H9 (cell line): ENCODE measurements around the gene ADGRF1. TPM values are rescaled to one million over a fixed set of nuclear protein-coding genes. Genes with fewer than 3 reads are reported as not detected.

Experiments used
- DNase-seq: peaks from one replicate; pipeline ENCODE4 v3.0.0-alpha.2; 2017
- H2AFZ ChIP-seq: one replicate; pipeline ENCODE4 v1.6.1; 2013; ENCODE audit warnings: mild to moderate bottlenecking, low read length, control low read depth, moderate library complexity
- H2AK5ac ChIP-seq: 2 replicates; pipeline ENCODE4 v1.6.1; 2013; ENCODE audit warnings: low read length, control low read depth, mixed read lengths; ENCODE audit not compliant: insufficient read length
- H2BK120ac ChIP-seq: one replicate; pipeline ENCODE4 v1.6.1; 2013; ENCODE audit warnings: low read depth, mild to moderate bottlenecking, low read length, control low read depth, inconsistent platforms; ENCODE audit not compliant: poor library complexity, severe bottlenecking
- H2BK12ac ChIP-seq: 2 replicates; pipeline ENCODE4 v1.6.1; 2013; ENCODE audit warnings: low read length, control low read depth, mixed read lengths, low read depth; ENCODE audit not compliant: insufficient read length
- H2BK15ac ChIP-seq: 2 replicates; pipeline ENCODE4 v1.6.1; 2013; ENCODE audit warnings: low read depth, low read length, control low read depth
- H2BK20ac ChIP-seq: one replicate; pipeline ENCODE4 v1.6.1; 2013; ENCODE audit warnings: low read depth, mild to moderate bottlenecking, low read length, control low read depth, inconsistent platforms; ENCODE audit not compliant: poor library complexity, severe bottlenecking
- H2BK5ac ChIP-seq: 2 replicates; pipeline ENCODE4 v1.6.1; 2013; ENCODE audit warnings: low read length, control low read depth, mixed read lengths; ENCODE audit not compliant: insufficient read length
- H3K14ac ChIP-seq: 2 replicates; pipeline ENCODE4 v1.6.1; 2013; ENCODE audit warnings: low read length, control low read depth; ENCODE audit not compliant: insufficient read depth
- H3K18ac ChIP-seq: 2 replicates; pipeline ENCODE4 v1.6.1; 2013; ENCODE audit warnings: low read depth, mild to moderate bottlenecking, mixed read lengths, low read length, control low read depth; ENCODE audit not compliant: insufficient read length
- H3K23ac ChIP-seq: 2 replicates; pipeline ENCODE4 v1.6.1; 2013; ENCODE audit warnings: low read length, control low read depth, mixed read lengths, low read depth; ENCODE audit not compliant: insufficient read length
- H3K23me2 ChIP-seq: 2 replicates; pipeline ENCODE4 v1.6.1; 2013; ENCODE audit warnings: low read depth, mild to moderate bottlenecking, mixed read lengths, low read length, control low read depth; ENCODE audit not compliant: insufficient read length, poor library complexity, severe bottlenecking
- H3K27ac ChIP-seq: 2 replicates; pipeline ENCODE4 v1.5.1; 2013; ENCODE audit warnings: low read length, control low read depth, mixed read lengths, low read depth; ENCODE audit not compliant: insufficient read length
- H3K27me3 ChIP-seq: 2 replicates; pipeline ENCODE4 v1.6.1; 2013; ENCODE audit warnings: low read length, control low read depth, inconsistent platforms; ENCODE audit not compliant: insufficient read depth
- H3K4ac ChIP-seq: 2 replicates; pipeline ENCODE4 v1.6.1; 2013; ENCODE audit warnings: low read depth, mild to moderate bottlenecking, control low read depth, inconsistent platforms, low read length, moderate library complexity
- H3K4me1 ChIP-seq: 2 replicates; pipeline ENCODE4 v1.6.1; 2013; ENCODE audit warnings: low read length, control low read depth, inconsistent platforms; ENCODE audit not compliant: insufficient read depth
- H3K4me2 ChIP-seq: 2 replicates; pipeline ENCODE4 v1.6.1; 2013; ENCODE audit warnings: low read length, control low read depth, mixed read lengths; ENCODE audit not compliant: insufficient read length, insufficient read depth
- H3K56ac ChIP-seq: 2 replicates; pipeline ENCODE4 v1.6.1; 2013; ENCODE audit warnings: low read depth, mild to moderate bottlenecking, mixed read lengths, low read length, control low read depth; ENCODE audit not compliant: insufficient read length
- H3K79me1 ChIP-seq: 2 replicates; pipeline ENCODE4 v1.6.1; 2013; ENCODE audit warnings: low read depth, mild to moderate bottlenecking, moderate library complexity, low read length, control low read depth, inconsistent platforms; ENCODE audit not compliant: insufficient read depth, poor library complexity, severe bottlenecking
- H3K79me2 ChIP-seq: 2 replicates; pipeline ENCODE4 v1.6.1; 2013; ENCODE audit warnings: low read length, control low read depth, inconsistent platforms; ENCODE audit not compliant: insufficient read depth
- H3K9ac ChIP-seq: 2 replicates; pipeline ENCODE4 v1.6.1; 2013; ENCODE audit warnings: low read length, control low read depth, mixed read lengths; ENCODE audit not compliant: insufficient read length; ENCODE audit errors: extremely low read depth
- H3K9me3 ChIP-seq: one replicate; pipeline ENCODE4 v1.6.1; 2013; ENCODE audit warnings: low read depth, low read length, inconsistent platforms; ENCODE audit not compliant: control insufficient read depth
- H3T11ph ChIP-seq: one replicate; pipeline ENCODE4 v1.6.1; 2013; ENCODE audit warnings: mild to moderate bottlenecking, low read length, control low read depth, inconsistent platforms
- H4K20me1 ChIP-seq: one replicate; pipeline ENCODE4 v1.6.1; 2013; ENCODE audit not compliant: control insufficient read depth, insufficient read length, insufficient read depth
- H4K5ac ChIP-seq: 2 replicates; pipeline ENCODE4 v1.6.1; 2013; ENCODE audit warnings: low read depth, mild to moderate bottlenecking, mixed read lengths, low read length, control low read depth; ENCODE audit not compliant: insufficient read length
- H4K8ac ChIP-seq: replicated peaks from 2 replicates; pipeline ENCODE4 v1.6.1; 2013; ENCODE audit warnings: low read length, control low read depth, mixed read lengths, low read depth; ENCODE audit not compliant: insufficient read length
- H4K91ac ChIP-seq: 2 replicates; pipeline ENCODE4 v1.6.1; 2013; ENCODE audit warnings: low read depth, mild to moderate bottlenecking, moderate library complexity, mixed read lengths, low read length, control low read depth; ENCODE audit not compliant: insufficient read length
- H3K27ac Mint-ChIP-seq, 3 experiments: 2 replicates in 2 of 3; 3 replicates in 1 of 3; pipeline ENCODE4 v1.8.0; 2020 to 2021; ENCODE audit warnings: mixed read lengths in 3 of 3, mild to moderate bottlenecking in 1 of 3, moderate library complexity in 1 of 3
- H3K27me3 Mint-ChIP-seq: 2 replicates; pipeline ENCODE4 v1.8.0; 2021; ENCODE audit warnings: low read depth, mild to moderate bottlenecking, moderate library complexity, mixed read lengths
- H3K36me3 Mint-ChIP-seq, 3 experiments: 2 replicates in 2 of 3; 3 replicates in 1 of 3; pipeline ENCODE4 v1.8.0; 2020 to 2021; ENCODE audit warnings: low read depth in 3 of 3, mixed read lengths in 3 of 3; ENCODE audit not compliant: insufficient read depth in 1 of 3
- H3K4me1 Mint-ChIP-seq, 2 experiments: 2 replicates each; pipeline ENCODE4 v1.8.0; 2020; ENCODE audit warnings: mixed read lengths in 2 of 2
- H3K4me3 Mint-ChIP-seq, 2 experiments: 2 replicates in 1 of 2; 3 replicates in 1 of 2; pipeline ENCODE4 v1.8.0; 2020 to 2021; ENCODE audit warnings: mild to moderate bottlenecking in 2 of 2, mixed read lengths in 2 of 2, moderate library complexity in 1 of 2
- H3K9me3 Mint-ChIP-seq, 2 experiments: 2 replicates in 1 of 2; 3 replicates in 1 of 2; pipeline ENCODE4 v1.8.0; 2020; ENCODE audit warnings: mild to moderate bottlenecking in 2 of 2, mixed read lengths in 2 of 2, moderate library complexity in 1 of 2
- CTCF ChIP-seq: fragments of 200-600 bp; sonication (generic); conservative IDR thresholded peaks from 3 replicates; pipeline ENCODE4 v1.8.0; 2021; ENCODE audit warnings: antibody characterized with exemption, mild to moderate bottlenecking
- WGBS: extraction: QIAGEN DNeasy Blood & Tissue Kit; methylation state at CpG from one replicate; pipeline ENCODE4 v1.1.7; 2013; ENCODE audit warnings: missing lambda C conversion rate, low lambda C conversion rate, mixed read lengths; ENCODE audit not compliant: insufficient read length; ENCODE audit errors: extremely low coverage; 5-methylcytosine and 5-hydroxymethylcytosine counted together
- total RNA-seq: library from RNA; stranded (reverse); gene quantifications from 2 replicates; pipeline ENCODE4 v1.2.1, GENCODE V29; 2021

ADGRF1 gene
- total RNA-seq, 1 experiment from 2014 or later = not detected

- Mint-ChIP-seq H3K9me3 (no peaks in the 10 kb centered on the region), H3K4me1 (0 out of 4 replicates have a peak, but pooled peaks cover 0 to 2% of the 10 kb centered on the region in 2 experiments), H3K36me3 (no peaks in the 10 kb centered on the region), H3K27ac (no peak overlapping the region), H3K27me3 (no peaks in the 10 kb centered on the region), H3K4me3 (no peak overlapping the region)
- Histone ChIP-seq H3K4ac (no peak overlapping the region), H4K8ac (no peak overlapping the region), H2BK12ac (no peak overlapping the region), H3K9ac (no peak overlapping the region), H3K23me2 (no peaks in the 10 kb centered on the region), H3K14ac (no peak overlapping the region), H4K5ac (no peak overlapping the region), H2AFZ (no peak overlapping the region), H2BK120ac (no peak overlapping the region), H3K79me1 (no peaks in the 10 kb centered on the region), H3K23ac (no peak overlapping the region), H3K27ac (no peak overlapping the region), H3K56ac (no peak overlapping the region), H3K4me1 (no peaks in the 10 kb centered on the region), H3K79me2 (no peaks in the 10 kb centered on the region), H4K91ac (no peak overlapping the region), H3K4me2 (no peak overlapping the region), H3K18ac (no peak overlapping the region), H3K27me3 (no peaks in the 10 kb centered on the region), H2BK15ac (no peak overlapping the region), H3K9me3 (no peaks in the 10 kb centered on the region), H3T11ph (no peak overlapping the region), H2AK5ac (no peak overlapping the region), H2BK5ac (no peak overlapping the region), H4K20me1 (no peaks in the 10 kb centered on the region), H2BK20ac (no peak overlapping the region)
- TF ChIP-seq CTCF = no peak
- no CpG with 5 or more reads among the region's 1 CpG for WGBS
- no peak for DNase-seq
These were observed 47.2 kb downstream of the ADGRF1 start for GRCh38 chr6:46994933-46995332.
